HEK293 (cell line): ENCODE data around the gene PDZRN3.

Experiments
- CTCF ChIA-PET: fragments of 350-600 bp; formaldehyde crosslinking; extraction: SDS; loops from one replicate; lab custom pipeline; 2021; ENCODE audit warnings: antibody characterized with exemption; lab: Yijun Ruan, JAX
- POLR2A ChIA-PET: fragments of 300-600 bp; formaldehyde crosslinking; extraction: SDS; loops from one replicate; lab custom pipeline; 2020; ENCODE audit warnings: antibody characterized with exemption, inconsistent platforms; lab: Yijun Ruan, JAX
- H3K27ac ChIP-seq: fragments of 200-500 bp; sonication (Bioruptor generic); 2 replicates; pipeline ENCODE4 v1.5.1; 2014; ENCODE audit warnings: low read depth, low read length, control low read depth, inconsistent platforms; ENCODE audit errors: extremely low read depth
- H3K36me3 ChIP-seq, 2 experiments: fragments of 200-500 bp in 1 of 2; sonication (Bioruptor generic) in 1 of 2; 1 replicate in 1 of 2; 2 replicates in 1 of 2; pipeline ENCODE4 v1.5.1; 2014 to 2017; ENCODE audit warnings: inconsistent platforms in 2 of 2, low read length in 2 of 2; ENCODE audit not compliant: control insufficient read depth in 2 of 2, insufficient read depth in 1 of 2
- H3K4me1 ChIP-seq: fragments of 200-500 bp; sonication (Bioruptor generic); 2 replicates; pipeline ENCODE4 v1.5.1; 2014; ENCODE audit warnings: mild to moderate bottlenecking, low read length, inconsistent platforms; ENCODE audit not compliant: control insufficient read depth, insufficient read depth
- H3K4me3 ChIP-seq: 2 replicates; pipeline ENCODE4 v1.5.1; 2011; ENCODE audit warnings: low read depth, mild to moderate bottlenecking, control low read depth, low read length, moderate library complexity
- H3K9me3 ChIP-seq: fragments of 200-500 bp; sonication (Bioruptor generic); 2 replicates; pipeline ENCODE4 v1.5.1; 2014; ENCODE audit warnings: low read depth, low read length, inconsistent platforms; ENCODE audit not compliant: control insufficient read depth, insufficient read depth
- GLIS1 ChIP-seq: fragments of 450-650 bp; formaldehyde crosslinking; IDR thresholded peaks from 2 replicates; pipeline ENCODE4 v1.5.1; 2016; ENCODE audit warnings: missing biosample characterization, missing genetic modification characterization
- GLIS2 ChIP-seq: fragments of 450-650 bp; formaldehyde crosslinking; IDR thresholded peaks from 2 replicates; pipeline ENCODE4 v1.5.1; 2016; ENCODE audit warnings: missing biosample characterization, missing genetic modification characterization
- IKZF3 ChIP-seq: fragments of 450-650 bp; IDR thresholded peaks from 2 replicates; pipeline ENCODE4 v1.5.0; 2018; ENCODE audit warnings: missing biosample characterization, mild to moderate bottlenecking, missing genetic modification characterization, moderate library complexity
- KLF1 ChIP-seq: fragments of 450-650 bp; formaldehyde crosslinking; IDR thresholded peaks from 2 replicates; pipeline ENCODE4 v1.5.1; 2016; ENCODE audit warnings: missing biosample characterization, missing genetic modification characterization
- PATZ1 ChIP-seq: fragments of 450-650 bp; formaldehyde crosslinking; IDR thresholded peaks from 2 replicates; pipeline ENCODE4 v1.5.1; 2016; ENCODE audit warnings: missing biosample characterization, missing genetic modification characterization
- PBX3 ChIP-seq: sonication (generic); formaldehyde crosslinking; IDR thresholded peaks from 2 replicates; pipeline ENCODE4 v1.8.1; 2022; ENCODE audit warnings: mild to moderate bottlenecking, moderate library complexity, missing genetic modification reagents
- PRDM10 ChIP-seq: fragments of 450-650 bp; formaldehyde crosslinking; IDR thresholded peaks from 2 replicates; pipeline ENCODE4 v1.5.1; 2016; ENCODE audit warnings: missing biosample characterization, missing genetic modification characterization
- SALL2 ChIP-seq: fragments of 450-650 bp; formaldehyde crosslinking; IDR thresholded peaks from 2 replicates; pipeline ENCODE4 v1.5.0; 2017; ENCODE audit warnings: missing biosample characterization, mild to moderate bottlenecking, missing genetic modification characterization, borderline replicate concordance
- SCRT1 ChIP-seq: fragments of 450-650 bp; formaldehyde crosslinking; IDR thresholded peaks from 2 replicates; pipeline ENCODE4 v1.5.1; 2016; ENCODE audit warnings: missing biosample characterization, missing genetic modification characterization, borderline replicate concordance
- ZBTB26 ChIP-seq: fragments of 450-650 bp; formaldehyde crosslinking; optimal IDR thresholded peaks from 2 replicates; pipeline ENCODE3; 2016; ENCODE audit warnings: missing biosample characterization, mild to moderate bottlenecking, missing genetic modification characterization
- ZBTB44 ChIP-seq: fragments of 450-650 bp; IDR thresholded peaks from 2 replicates; pipeline ENCODE4 v1.5.1; 2018; ENCODE audit warnings: missing biosample characterization, mild to moderate bottlenecking, missing genetic modification characterization
- ZNF239 ChIP-seq: fragments of 450-650 bp; formaldehyde crosslinking; IDR thresholded peaks from 2 replicates; pipeline ENCODE4 v1.5.1; 2016; ENCODE audit warnings: missing biosample characterization, missing genetic modification characterization
- ZNF274 ChIP-seq, 2 experiments: fragments of 200-500 bp in 1 of 2; fragments of 450-650 bp in 1 of 2; sonication (Bioruptor generic) in 1 of 2; formaldehyde crosslinking in 1 of 2; IDR thresholded peaks; 2 replicates each; pipeline versions ENCODE4 v1.5.1 to v1.6.1; 2014 to 2016; ENCODE audit warnings: borderline replicate concordance in 1 of 2, inconsistent platforms in 1 of 2, low read length in 1 of 2, missing biosample characterization in 1 of 2, missing genetic modification characterization in 1 of 2
- ZNF488 ChIP-seq: fragments of 450-650 bp; formaldehyde crosslinking; IDR thresholded peaks from 2 replicates; pipeline ENCODE4 v1.5.1; 2016; ENCODE audit warnings: missing biosample characterization, missing genetic modification characterization
- ZNF514 ChIP-seq: fragments of 450-650 bp; formaldehyde crosslinking; IDR thresholded peaks from 2 replicates; pipeline ENCODE4 v1.5.1; 2016; ENCODE audit warnings: missing biosample characterization, missing genetic modification characterization
- ZNF549 ChIP-seq: fragments of 450-650 bp; IDR thresholded peaks from 2 replicates; pipeline ENCODE4 v1.5.1; 2018; ENCODE audit warnings: missing biosample characterization, missing genetic modification characterization, mild to moderate bottlenecking, inconsistent platforms, moderate library complexity
- ZNF600 ChIP-seq: fragments of 450-650 bp; formaldehyde crosslinking; IDR thresholded peaks from 2 replicates; pipeline ENCODE4 v1.5.1; 2016; ENCODE audit warnings: missing biosample characterization, missing genetic modification characterization
- ZNF624 ChIP-seq: fragments of 450-650 bp; formaldehyde crosslinking; IDR thresholded peaks from 2 replicates; pipeline ENCODE4 v1.5.1; 2017; ENCODE audit warnings: missing biosample characterization, missing genetic modification characterization
- ZNF626 ChIP-seq: fragments of 450-650 bp; sonication (Bioruptor Pico); formaldehyde crosslinking; IDR thresholded peaks from 2 replicates; pipeline ENCODE4 v1.5.1; 2018; ENCODE audit warnings: missing biosample characterization, missing genetic modification characterization, inconsistent platforms
- ZNF629 ChIP-seq: fragments of 450-650 bp; formaldehyde crosslinking; IDR thresholded peaks from 2 replicates; pipeline ENCODE4 v1.5.1; 2017; ENCODE audit warnings: missing biosample characterization, missing genetic modification characterization
- ZNF654 ChIP-seq: fragments of 450-650 bp; formaldehyde crosslinking; IDR thresholded peaks from 2 replicates; pipeline ENCODE4 v1.5.1; 2016; ENCODE audit warnings: low read depth, missing biosample characterization, missing genetic modification characterization
- ZNF664 ChIP-seq: fragments of 450-650 bp; formaldehyde crosslinking; IDR thresholded peaks from 2 replicates; pipeline ENCODE4 v1.5.1; 2016; ENCODE audit warnings: missing biosample characterization, missing genetic modification characterization
- ZNF837 ChIP-seq: fragments of 450-650 bp; formaldehyde crosslinking; IDR thresholded peaks from 2 replicates; pipeline ENCODE4 v1.5.1; 2016; ENCODE audit warnings: missing biosample characterization, missing genetic modification characterization
- ZSCAN23 ChIP-seq: fragments of 450-650 bp; formaldehyde crosslinking; IDR thresholded peaks from 2 replicates; pipeline ENCODE4 v1.5.1; 2016; ENCODE audit warnings: missing biosample characterization, missing genetic modification characterization

Gene PDZRN3

GRCh38 chr3:73610493-73610892 is 14.2 kb downstream of the PDZRN3 start (continued):
- TF ChIP-seq ZNF239 (tag by site-specific recombination) (no peak), ZNF624 (no peak), IKZF3 (tag by site-specific recombination) (no peak)

GRCh38 chr3:73609655-73610054 is 15.1 kb downstream of the PDZRN3 start:
- Histone ChIP-seq H3K9me3 (no peaks in the 10 kb centered on the region), H3K4me3 (no peak overlapping the region), H3K4me1 (no peaks in the 10 kb centered on the region), H3K27ac (no peak overlapping the region)
- POLR2A ChIA-PET: no interaction called here
- TF ChIP-seq ZNF664 (tag by site-specific recombination) (no peak), KLF1 (no peak), ZBTB26 (tag by site-specific recombination) (no peak), SCRT1 (no peak), SALL2 (tag by site-specific recombination) (no peak), ZNF629 (tag by site-specific recombination) (no peak)
- TF ChIP-seq, all 188 proteins: peak for 0
- CTCF ChIA-PET: interaction anchor here (0.8 kb wide), 1 partner anchor 54 kb away, joined by 3 read pairs; no protein-coding TSS in a partner anchor
- H3K36me3 ChIP-seq: peaks cover 0 to 6% of the 10 kb centered on the region in 2 experiments; a peak in 1 of 3 replicates

GRCh38 chr3:73609315-73609641 is 15.5 kb downstream of the PDZRN3 start:
- peaks cover 0 to 6% of the 10 kb centered on the region in 2 experiments; a peak in 1 of 3 replicates for H3K36me3 ChIP-seq
- no peaks in the 10 kb centered on the region for H3K9me3 ChIP-seq
- CTCF ChIA-PET: interaction anchor here (0.8 kb wide), 1 partner anchor 54 kb away, joined by 3 read pairs; no protein-coding TSS in a partner anchor
- no peaks in the 10 kb centered on the region for H3K4me1 ChIP-seq
- no peak overlapping the region for H3K4me3 ChIP-seq
- POLR2A ChIA-PET: no interaction called here
- no peak overlapping the region for H3K27ac ChIP-seq
- TF ChIP-seq PATZ1 (tag by site-specific recombination) (no peak), ZNF549 (tag by site-specific recombination) (no peak), ZNF600 (tag by site-specific recombination) (no peak), PRDM10 (tag by site-specific recombination) (no peak), GLIS1 (tag by site-specific recombination) (no peak), ZNF274 (IDR thresholded peaks at IDR 0.05; ENCODE audit: low read length) (no peak), ZNF274 (tag by site-specific recombination; IDR thresholded peaks at IDR 0.05; ENCODE audit: borderline replicate concordance) (no peak), ZNF514 (tag by site-specific recombination) (no peak), ZSCAN23 (no peak), ZNF488 (no peak), ZNF837 (tag by site-specific recombination) (no peak), GLIS2 (tag by site-specific recombination) (no peak), ZBTB44 (tag by site-specific recombination) (no peak), ZNF626 (tag by site-specific recombination) (no peak), PBX3 (CRISPR knock-in tag) (no peak), ZNF654 (tag by site-specific recombination) (no peak)
